HS-27A (cell line): ENCODE results near the gene VPS35.

ENCODE experiments used
- DNase-seq: peaks from one replicate; pipeline ENCODE4 v3.0.0-alpha.2; 2012; ENCODE audit warnings: low read depth, missing footprints

VPS35 gene

DNA sequence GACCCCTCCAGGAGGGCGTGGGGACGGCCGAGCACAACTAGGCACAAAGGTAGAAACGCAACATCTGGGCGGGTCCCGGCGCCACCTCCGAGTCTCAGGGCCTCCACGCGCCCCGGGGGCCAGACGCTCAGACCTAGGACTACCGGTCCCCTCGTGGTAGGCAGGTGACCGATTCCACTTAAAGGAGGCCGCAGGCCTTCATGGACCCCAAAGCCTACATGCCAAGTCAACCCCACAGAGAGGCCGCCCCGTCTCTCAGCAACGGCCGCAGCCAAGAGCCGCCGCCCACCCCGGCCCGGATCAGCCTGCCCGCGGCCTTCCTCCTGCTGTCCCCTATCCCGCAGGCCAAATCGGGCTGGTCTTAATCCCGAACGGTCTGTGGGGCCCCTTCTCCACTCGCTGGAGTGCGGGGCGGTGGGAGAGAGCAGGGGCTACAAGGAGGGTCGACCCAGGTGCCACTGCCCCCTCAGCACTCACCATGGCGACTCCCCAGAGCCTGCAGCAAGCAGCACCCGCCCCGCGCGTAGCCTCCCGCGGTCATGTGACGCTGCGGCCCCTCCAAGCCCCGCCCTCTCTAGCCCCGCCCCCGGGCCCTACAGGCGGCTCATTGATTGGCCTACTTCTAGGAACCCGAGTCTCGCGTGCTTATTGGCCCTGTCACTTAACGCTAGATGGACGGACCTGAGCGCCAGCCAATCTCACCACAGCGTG is at the start of gene VPS35:
Gene VPS35, minus strand, starts transcription at position 525 of the 711 bp plus-strand sequence. Its CDS starts 45 bp downstream, at position 480.
- DNase-seq: peak; percentile 31

DNA sequence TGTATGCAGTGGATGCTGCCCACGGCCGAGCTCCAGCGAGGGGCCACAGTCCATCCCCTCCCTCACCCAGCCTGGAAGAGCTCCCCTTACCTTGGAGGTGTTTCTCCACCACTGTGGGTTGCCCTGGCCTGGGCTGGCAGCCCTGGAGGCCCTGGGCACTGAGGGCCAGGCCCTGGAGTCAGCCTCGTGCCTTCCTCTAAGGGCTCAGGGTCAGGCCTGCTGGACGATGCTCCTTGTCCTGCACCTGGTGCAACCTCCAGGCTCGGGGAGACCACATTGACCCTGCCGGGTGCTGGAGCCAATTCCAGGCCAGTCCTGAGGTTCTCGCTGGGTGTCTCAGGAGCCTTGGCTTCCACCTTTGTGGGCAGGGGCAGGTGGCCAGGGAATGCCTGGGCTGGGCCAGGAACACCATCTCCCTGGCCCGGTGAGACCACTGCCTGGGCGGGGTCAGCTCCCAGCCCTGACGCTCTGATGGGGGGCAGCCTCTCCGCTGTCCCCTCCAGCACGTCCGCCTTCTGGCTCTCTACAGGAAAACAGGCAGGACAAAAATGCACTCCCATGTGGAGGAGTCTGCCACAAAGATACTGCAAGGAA is 48.7 kb upstream of the VPS35 start:
- DNase-seq: no peak

DNA sequence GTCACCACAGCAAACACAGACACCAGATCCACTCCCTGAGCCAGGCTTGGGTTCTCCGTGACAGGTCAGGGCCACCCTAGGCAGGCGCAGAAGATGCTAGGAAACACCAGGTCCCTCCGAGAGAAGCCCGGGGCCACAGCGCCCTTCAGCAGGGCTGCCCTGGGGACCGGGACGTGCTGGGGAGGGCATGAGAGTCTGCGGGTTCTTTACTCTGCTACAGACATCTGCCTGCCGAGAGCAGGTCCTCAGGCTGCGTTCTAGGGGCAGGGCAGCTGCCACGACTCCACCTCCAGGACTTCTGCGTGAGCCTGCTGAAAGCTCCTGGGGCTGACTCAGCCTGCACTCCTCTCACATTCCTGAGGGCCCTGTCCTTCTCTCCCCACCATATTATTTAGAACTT is 47.7 kb upstream of the VPS35 start:
- DNase-seq: no peak

DNA sequence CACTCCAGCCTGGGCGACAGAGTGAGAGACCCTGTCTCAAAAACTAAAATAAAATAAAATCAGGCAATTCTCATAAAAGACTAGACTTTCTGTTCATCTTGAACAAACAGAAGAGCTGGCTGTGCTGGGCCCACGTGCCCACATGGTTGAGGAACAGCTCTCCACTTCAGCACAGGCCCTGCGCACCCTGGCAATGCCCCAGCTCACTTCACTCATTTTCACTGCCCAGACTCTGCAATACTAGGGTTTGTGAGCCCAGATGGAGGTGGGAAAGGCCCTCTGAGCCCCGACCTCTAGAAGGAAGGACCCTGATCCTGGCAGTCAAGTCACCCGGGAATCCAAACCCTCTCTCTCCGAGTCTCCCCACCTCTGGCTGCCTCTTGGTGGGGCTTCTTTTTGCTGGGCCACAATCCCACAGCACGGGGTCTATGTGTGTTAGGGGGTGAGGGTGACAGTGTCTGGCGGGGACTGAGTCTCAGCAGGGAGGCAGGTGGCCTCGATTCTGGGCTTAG is 44.4 kb upstream of the VPS35 start:
- no peak for DNase-seq

DNA sequence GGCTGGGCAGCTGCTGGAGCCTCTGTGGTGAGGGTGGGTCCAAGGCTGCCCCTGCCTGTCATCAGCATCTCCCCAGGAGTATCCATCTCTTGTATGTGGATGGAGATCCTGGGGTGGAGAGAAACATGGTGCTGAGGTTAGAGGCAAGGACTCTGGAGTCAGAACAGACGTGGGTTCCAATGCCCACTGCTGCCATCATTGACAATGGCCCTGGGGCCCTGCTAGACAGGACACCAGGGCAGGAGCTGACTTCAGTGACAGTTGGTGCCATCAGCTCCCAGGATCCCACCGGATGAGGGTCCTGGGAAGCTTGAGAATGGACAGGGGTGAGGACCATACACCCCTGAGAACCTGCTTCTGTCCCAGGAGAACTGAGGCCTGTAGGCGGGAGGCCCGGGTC is 43.6 kb upstream of the VPS35 start:
- no peak for DNase-seq

DNA sequence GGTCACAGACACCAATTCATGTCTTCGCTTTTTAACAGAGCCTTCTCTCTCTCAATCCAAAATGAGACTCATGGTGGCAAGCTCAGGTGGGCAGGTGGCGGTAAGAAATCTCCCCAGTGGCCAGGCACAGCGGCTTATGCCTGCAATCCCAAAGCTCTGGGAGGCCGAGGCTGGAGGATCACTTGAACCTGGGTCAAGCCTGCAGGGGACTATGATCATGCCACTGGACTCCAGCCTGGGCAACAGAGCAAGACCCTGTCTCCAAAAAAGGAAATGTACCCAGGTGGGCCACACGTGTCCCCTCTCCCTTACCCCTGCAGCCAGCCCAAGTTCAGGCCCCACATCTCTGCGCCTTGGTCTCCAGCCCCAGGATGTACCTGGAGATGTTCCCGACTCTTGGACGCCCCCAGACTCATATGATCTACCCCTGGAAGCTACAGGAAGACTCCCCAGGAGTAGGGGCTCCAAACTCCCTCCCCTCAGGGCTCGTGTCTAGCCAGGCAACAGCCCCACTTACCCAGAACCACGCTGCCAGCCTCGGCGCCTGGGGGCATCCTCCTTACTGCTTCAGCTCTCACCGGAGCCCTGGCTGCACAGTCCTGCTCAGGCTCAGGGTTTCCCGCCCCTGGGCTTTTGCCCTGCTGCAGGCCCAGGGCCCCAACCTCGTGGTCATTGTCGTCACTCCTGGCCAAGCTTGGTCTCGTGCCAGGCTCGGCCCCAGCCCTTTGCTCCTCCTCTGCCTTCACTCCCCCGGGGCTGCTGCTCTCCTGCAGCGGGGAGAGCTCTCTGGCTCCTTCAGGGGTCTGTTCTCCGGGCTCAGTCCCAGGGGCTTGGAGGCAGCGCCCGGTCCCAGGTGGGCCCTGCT is 42.9 kb upstream of the VPS35 start:
- no peak for DNase-seq

DNA sequence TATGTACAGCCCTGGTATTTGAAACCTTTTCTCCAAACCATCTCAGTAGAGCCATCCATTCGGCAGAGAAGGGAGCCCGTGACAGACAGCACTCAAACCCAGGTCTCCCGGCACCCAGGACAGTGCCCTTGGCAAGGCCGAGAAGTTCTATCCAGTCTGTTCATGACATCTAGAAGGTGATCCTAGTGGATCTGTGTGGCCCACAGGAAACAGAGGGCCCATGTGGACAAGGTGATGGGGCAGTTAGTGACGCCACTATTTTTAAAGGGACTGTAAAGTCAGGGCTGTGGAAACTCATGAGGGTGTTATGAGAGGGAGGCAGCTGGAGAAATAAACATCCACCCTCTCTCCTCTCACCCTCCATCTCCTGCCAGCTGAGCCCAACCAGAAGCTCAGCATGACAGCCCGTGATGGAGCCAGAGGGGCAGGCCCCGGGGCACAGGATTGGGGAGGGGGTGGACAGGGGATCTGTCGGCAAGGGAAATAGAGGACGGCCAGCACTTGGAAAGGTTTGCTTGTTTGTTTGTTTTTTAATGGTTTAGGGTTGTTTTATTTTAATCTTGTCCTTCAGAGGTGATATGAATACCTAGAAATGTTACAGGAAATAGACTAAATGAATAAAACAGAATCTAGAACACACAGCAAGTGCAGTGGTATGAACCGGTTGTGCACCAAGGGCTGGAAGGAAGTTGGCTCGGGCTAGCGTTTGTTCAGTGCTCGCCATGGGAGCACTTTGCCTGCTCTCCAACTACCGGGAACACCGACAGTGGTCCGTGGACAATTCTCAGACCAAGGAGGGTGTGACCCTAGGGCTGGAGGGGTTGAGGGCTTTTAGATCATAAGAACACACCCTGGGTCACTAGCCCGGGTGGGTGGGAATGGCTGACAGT is 42.1 kb upstream of the VPS35 start:
- DNase-seq: no peak

DNA sequence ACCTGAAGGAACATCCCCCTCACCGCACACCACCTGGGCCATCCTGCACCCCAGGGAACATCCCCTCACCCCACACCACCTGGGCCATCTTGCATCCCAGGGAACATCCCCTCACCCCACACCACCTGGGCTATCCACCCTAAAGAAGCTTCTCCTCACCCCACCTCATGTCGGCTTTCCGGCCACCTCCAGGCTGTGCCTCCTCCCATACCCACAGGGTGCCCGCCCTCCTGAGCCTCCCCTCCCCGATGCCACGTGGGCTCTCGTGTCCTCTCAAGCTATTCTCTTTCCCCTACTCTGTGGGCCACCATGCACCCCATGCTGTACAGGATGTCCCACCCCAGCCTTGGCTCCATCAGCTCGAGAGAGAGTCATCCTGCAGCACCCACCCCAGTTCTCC is 41.1 kb upstream of the VPS35 start:
- no peak for DNase-seq

DNA sequence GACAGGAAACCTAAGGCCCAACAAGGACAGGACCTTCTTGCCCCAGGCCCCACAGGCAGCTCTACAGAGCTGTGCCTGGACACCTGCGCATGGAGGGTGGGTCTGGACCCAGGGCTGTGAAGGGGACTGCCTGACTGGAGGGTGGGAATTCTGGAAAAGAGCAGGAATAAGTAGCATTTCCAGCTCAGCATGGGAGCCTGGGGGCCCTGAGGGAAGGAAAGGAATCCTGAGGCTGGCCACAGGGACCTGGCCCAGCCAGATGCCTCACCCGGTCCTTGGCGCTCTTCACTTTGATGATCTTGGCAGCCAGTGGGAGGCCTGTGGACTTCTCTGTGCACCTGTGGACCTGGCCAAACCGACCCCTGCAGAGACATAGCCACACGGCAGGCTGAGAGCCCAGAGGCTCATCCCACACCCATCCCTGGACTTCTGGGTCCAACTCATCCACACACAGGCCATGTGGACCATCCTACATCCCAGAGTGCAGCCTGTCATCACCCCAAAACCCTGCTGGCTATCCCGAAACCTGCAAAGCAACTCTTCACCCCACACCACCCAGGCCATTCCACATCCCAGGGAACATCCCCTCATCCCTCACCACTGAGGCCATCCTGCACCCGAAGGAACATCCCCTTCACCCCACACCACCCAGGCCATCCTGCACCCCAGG is 40.5 kb upstream of the VPS35 start:
- DNase-seq: no peak

DNA sequence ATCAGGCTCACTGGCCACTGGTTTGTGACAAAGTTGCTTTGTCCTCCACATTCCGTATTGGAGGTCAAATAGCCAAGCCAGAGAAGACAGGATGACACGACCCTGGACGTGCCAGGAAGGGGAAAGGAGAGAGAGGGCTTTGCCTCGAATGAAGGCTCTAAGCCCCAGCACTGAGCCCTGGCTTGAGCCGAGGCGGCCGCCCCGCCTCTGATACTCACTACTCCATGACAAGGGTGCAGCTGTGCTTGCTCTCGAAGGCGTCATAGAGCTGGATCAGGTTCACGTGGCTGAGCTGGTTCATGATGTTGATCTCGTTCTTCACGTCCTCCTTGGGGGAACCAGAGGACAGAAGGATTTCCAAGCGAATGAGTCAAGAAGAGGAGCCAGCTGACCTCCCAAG is 39.8 kb upstream of the VPS35 start:
- DNase-seq: no peak

DNA sequence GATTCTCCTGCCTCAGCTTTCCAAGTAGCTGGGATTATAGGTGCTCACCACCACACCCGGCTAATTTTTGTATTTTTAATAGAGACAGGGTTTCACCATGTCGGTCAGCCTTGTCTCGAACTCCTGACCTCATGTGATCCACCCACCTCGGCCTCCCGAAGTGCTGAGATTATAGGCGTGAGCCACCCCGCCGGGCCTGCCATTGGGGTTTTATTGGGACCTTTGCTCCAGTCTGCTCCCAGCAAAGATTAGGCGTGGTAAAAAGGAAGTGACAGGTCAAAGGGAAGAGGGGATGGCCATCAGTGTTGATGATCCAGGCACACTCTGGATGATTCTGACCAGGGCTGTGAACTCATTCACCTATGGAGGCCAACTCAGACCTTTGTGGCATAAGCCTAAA is 38.7 kb upstream of the VPS35 start:
- DNase-seq: no peak

DNA sequence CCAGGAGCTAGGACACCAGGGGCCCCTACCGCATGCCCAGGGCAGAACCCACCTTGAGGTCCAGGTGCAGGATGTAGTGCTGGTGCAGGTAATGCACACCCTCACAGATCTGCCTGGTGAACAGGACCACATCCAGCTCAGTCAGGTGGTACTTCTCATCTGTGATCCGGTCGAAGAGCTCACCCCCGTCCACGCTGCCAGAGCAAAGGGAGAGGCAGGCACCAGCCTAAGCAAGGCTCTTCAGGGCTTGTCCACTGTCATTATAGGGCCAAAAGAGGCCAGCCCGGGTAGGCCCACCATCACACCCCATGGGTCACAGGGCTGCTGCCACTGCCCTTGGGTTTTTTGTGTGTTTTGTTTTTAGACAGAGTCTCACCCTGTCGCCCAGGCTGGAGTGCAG is 38.2 kb upstream of the VPS35 start:
- DNase-seq: no peak

DNA sequence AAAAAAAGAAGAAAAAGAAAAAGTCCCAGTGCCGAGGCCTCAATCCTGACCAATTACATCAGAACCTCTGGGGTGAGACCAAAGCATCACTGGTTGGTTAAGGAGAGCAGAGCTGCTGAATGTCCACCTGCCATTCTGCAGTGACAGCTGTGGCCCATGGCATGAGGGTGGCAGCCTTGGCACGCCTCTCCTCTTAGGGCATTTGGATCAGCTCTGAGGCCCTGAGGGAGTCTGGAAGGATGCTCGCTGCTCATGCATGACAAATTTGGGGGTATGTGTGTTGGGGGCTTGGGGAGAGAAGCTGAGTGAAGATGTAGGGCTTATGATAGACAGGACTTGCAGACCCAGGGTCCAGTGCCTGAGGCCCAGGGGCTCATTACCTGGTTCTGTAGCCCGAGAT is 32.9 kb upstream of the VPS35 start:
- DNase-seq: no peak

DNA sequence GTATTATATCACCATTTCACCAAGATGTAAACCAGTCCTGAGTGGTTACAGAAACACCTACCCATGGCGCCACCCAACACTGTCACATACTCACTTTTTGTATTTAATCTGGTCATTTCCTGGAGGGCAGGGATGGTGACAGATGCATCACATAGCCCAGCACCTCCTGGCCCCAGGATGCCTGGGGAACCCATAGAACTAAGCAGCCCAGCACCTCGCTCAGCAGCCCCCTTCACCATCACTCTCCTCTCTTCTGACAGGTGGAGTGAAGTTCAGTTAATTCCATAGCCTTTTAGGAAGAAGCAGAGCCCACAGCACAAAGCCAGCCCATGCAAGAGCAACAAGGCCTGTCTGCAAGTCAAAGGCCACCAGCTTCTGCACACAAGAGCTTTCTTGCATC is 31.6 kb upstream of the VPS35 start:
- DNase-seq: no peak

DNA sequence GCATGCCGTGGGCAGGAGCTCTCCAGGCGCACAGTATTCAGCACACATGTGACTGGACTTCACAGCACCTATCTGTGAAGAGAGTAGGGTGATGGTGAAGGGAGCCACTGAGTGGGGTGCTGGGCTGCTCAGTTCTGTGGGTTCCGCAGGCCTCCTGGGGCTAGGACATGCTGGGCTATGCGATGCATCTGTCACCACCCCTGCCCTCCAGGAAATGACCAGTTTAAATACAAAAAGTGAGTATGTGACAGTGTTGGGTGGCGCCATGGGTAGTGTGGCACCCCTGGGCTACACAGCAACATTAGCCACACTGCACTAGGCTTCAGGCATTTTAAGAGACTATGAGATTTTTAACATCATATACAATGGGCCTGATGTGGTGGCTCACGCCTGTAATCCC is 30.6 kb upstream of the VPS35 start:
- no peak for DNase-seq

DNA sequence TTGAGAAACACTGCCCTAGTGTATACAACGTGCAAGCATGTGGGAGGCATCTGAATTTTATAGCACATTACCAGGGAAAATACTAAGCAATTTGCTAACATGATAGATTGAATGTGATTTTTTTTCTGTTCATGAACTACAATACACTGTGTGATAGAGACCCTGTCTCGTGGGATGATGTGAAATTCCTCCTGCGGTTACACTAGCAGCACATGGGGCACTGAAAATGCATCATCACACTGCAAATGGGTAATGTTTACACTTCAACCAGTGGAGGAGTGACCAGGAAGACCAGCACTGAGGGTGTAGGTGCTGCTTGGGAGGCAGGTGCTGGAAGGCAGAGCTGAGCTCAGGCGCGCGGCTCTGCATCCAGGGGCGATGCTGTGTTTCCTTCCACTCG is 29.2 kb upstream of the VPS35 start:
- no peak for DNase-seq

DNA sequence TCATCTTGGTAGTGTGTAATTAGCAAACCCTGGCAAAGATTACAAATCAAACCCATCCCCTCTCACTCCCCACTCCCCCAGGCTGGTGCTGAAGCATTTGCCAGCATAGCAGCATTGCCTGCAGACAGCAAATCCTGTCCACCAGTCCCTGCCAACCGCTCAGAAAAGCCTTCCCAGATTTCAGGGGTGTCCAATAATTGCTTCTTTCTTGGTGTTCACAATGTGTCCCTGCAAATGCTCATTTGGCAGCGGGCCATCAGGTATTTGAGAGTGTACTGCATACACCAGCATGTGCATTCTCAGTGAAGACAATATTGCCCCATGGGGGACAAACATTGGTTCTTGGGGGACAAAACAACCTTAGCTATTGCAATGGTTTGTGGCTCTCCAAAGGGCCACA is 28.7 kb upstream of the VPS35 start:
- no peak for DNase-seq

DNA sequence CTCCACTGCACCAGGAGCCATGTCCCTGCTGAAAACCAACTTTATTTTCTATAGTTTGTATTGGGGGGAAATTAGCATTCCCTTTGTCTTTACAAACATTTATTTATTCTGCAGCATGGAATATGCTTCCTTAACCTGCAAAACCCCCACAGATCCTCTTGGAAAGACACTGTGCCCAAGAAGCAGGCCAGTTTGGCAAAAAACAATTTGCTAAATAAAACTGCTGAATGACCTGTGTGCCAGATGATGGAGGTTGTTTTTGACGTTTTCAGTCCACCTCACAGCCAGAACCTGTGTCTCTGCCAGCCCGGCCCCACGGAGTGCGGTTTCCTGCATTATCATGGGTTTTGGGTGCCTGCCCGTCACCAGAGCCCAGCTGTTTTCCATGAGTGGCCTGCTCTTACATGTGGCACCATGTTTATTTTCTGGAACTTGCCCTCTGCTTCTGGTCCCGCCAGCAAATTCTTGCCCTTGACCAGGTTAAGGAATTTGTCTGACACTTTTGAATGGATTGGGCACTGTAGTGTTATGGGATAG is 26.9 kb upstream of the VPS35 start:
- DNase-seq: no peak

DNA sequence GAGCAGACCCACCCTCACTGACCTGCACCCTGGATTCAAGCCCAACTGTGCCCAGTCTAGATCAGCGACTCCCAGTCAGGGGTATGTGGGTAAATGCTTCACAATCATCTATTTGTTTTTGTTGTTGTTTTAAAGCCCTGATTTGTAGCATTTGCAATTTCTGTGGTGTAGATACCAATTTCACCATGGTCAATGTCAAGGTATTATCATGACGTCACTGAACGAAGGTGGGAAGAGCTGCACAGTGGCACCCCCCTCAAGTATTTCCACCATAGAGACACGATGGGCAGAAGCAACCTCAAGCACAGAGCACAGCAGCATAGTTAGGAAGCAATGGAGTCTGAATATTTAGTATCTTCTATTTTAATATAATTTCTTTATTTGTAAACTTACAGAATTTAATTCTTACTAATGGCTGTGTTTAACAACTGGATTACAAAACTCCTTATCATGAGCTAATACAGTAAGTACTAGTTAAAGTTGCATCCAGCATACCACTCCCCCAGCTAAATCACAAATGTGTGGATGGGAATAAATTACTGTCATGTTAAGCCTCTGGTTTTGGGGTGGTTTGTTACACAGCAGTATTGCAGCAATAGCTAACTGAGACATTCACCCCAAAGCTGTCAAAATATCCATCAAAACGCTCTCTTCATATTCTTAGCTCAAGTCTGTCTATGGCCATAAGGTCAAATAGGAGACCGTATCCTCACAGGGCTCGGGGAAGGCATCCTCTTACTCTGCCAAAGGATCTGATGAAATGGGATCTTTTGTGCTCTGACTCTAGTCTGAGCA is 26.0 kb upstream of the VPS35 start:
- no peak for DNase-seq

DNA sequence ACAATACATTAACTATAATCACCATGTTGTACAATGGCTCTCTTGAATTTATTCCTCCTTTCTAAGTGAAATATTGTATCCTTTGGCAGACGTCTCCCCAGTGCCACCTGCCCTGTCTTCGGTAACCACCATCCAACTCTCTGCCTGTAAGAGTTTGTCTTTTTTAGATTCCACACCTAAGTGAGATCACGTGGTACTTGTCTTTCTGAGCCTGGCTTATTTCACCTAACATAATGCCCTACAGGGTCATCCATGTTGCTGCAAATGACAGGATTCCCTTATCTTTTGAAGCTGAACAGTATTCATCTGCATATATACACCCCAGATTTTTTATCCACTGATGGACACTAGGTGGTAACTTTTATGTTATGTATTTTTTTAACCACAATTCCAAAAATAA is 24.7 kb upstream of the VPS35 start:
- DNase-seq: no peak
